Fibroblast of the aortic adventitia (primary cell): ENCODE data around the gene HTT. TPM values are rescaled to one million over a fixed set of nuclear protein-coding genes. Genes with fewer than 3 reads are reported as not detected.

Experiments
- DNase-seq: peaks from one replicate; pipeline ENCODE4 v3.0.0-alpha.2; 2010; ENCODE audit warnings: low read depth
- H3K4me3 ChIP-seq: 2 replicates; pipeline ENCODE4 v1.5.1; 2011; ENCODE audit warnings: low read depth, mild to moderate bottlenecking, control low read depth, low read length, moderate library complexity
- CTCF ChIP-seq: IDR thresholded peaks from 2 replicates; pipeline ENCODE4 v1.5.1; 2011; ENCODE audit warnings: mild to moderate bottlenecking, low read length, control low read depth, inconsistent platforms; ENCODE audit not compliant: insufficient read depth
- total RNA-seq: library from RNA; depleted of rRNA; stranded (reverse); fragments of >200 nt; gene quantifications from 2 replicates; pipeline ENCODE4 v1.2.3, GENCODE V29; 2012; ENCODE audit warnings: low replicate concordance

The HTT gene
- total RNA-seq, 1 donor: 49.9 TPM

GRCh38 chr4:3244002-3244401 is 169.5 kb downstream of the HTT start:
- H3K4me3 ChIP-seq: no peak overlapping the region
- TF ChIP-seq CTCF: no peak
- no peak for DNase-seq

- DNase-seq: no peak
- no peak overlapping the region for H3K4me3 ChIP-seq
- TF ChIP-seq CTCF: no peak
Observed at GRCh38 chr4:3244747-3245146, 170.3 kb downstream of the HTT start.

- DNase-seq: no peak
- H3K4me3 ChIP-seq: no peak overlapping the region
- TF ChIP-seq CTCF: no peak
Observed at GRCh38 chr4:3245676-3246075, 171.2 kb downstream of the HTT start.

GRCh38 chr4:3246458-3247398 is 172.2 kb downstream of the HTT start:
- no peak overlapping the region for H3K4me3 ChIP-seq
- no peak for TF ChIP-seq CTCF
- DNase-seq: no peak

GRCh38 chr4:3247399-3248177 is 173.1 kb downstream of the HTT start:
- no peak overlapping the region for H3K4me3 ChIP-seq
- DNase-seq: no peak
- no peak for TF ChIP-seq CTCF

- DNase-seq: no peak
- H3K4me3 ChIP-seq: no peak overlapping the region
- no peak for TF ChIP-seq CTCF
Observed at GRCh38 chr4:3248178-3248480, 173.6 kb downstream of the HTT start.
